ENCODE results near the gene GTF3C5.

The GTF3C5 gene

DNA sequence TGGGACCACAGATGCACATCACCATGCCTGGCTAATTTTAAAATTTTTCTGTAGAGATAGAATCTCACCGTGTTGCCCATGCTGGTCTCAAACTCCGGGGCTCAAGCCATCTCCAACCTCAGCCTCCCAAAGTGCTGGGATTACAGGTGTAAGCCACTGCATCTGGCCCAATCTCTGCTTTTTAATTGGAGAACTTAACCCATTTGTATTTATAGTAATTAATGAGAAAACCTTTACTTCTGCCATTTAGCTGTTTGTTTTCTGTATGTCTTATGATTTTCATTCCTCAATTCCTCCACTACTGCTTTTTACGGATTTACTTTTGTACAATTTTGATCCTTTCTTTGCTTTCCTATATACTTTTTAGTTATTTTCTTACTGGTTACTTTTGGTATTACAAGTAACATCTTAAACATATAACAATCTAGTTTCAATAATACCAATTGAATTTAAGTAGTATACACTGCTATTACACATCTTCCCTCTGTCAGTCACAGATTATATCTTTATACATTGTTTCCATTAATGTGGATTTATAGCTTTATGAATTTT lies 64.1 kb downstream of the GTF3C5 start:
- DNase-seq: no peak

DNA sequence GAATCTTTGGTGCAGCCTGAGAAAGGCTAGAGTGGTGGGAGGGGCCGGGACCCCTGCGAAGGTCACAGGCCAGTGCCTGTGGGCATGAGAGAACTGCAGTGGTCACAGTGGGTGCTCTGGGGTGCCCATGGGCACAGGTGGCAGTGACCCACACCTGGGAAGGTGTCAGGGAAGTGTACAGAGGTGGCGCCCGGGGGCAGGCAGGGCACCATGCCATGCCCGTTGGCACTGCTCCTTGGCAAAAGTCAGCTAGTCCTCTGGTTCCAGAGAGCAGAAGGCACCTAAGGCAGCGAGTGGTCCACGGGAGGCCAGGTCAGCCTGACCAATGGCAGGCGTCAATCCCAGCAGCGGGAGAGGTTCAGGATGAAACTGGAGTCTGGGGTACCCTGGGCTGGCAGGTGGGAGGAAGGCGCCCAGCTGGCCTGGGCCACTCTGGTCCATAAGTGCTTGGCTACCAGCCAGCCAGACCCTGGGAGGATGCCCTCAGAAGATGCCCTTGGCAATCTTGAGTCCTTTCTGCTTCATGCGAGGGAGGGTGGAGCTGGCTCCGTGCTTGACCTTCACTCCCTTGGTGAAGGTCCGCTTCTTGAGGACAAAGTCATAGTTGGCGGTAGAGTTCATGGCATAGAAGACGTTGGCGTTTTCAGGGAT lies 67.4 kb downstream of the GTF3C5 start:
- DNase-seq: no peak

DNA sequence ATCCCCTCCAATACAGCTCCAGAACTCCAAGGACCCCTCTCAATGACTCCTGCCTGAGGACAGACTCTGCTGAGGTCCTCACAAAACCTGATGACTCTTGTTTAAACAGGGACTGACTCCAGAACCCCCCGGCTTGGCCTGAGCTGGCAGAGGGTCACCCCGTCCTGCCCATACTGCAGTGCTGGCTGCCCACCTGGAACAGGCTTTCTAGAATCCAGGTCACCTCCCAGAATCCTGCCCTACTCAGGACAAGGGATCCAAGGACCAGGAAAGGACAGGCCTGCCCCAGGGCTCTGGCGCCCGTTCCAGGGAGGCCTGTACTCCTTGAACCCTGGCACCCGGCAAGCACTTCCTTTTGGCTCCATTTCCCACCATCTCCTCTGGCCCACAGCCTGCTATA lies 68.1 kb downstream of the GTF3C5 start:
- no peak for DNase-seq

DNA sequence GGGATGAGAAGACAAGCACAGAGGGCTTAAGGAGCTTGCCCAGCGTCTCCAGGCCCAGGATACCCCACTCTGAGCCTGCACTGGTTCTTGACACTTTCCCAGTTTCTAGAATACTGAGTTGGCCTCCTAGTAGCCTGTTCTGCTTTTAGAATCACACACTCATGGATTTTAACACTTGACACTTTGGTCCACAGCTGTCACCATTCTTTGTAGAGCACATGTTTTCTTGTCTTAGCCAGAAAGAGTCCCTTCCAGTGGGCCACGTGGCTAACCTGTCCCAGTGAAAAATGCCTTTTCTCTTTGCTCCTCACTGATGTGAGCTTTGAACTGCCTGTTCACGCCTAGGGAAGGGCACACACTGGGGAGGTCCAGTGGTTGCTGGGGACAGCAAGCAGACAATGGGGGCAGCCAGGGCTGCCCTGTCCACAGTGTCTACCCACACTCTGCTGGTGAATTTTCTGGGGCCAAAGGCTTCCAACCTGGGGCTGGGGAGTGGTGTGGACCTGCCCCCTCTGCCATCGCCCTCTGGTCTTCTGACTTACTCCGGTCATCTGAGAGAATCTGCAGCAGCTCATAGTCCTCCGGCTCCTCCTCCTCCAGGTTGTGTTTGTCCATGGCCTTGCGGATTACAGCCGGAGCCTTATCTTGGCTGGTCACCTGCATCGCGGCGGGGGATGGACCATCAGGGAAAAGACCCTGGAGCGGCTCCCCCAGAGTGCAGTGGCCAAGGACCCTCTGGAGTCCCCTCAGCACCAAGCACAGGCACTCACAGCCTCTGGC lies 69.1 kb downstream of the GTF3C5 start:
- no peak for DNase-seq

DNA sequence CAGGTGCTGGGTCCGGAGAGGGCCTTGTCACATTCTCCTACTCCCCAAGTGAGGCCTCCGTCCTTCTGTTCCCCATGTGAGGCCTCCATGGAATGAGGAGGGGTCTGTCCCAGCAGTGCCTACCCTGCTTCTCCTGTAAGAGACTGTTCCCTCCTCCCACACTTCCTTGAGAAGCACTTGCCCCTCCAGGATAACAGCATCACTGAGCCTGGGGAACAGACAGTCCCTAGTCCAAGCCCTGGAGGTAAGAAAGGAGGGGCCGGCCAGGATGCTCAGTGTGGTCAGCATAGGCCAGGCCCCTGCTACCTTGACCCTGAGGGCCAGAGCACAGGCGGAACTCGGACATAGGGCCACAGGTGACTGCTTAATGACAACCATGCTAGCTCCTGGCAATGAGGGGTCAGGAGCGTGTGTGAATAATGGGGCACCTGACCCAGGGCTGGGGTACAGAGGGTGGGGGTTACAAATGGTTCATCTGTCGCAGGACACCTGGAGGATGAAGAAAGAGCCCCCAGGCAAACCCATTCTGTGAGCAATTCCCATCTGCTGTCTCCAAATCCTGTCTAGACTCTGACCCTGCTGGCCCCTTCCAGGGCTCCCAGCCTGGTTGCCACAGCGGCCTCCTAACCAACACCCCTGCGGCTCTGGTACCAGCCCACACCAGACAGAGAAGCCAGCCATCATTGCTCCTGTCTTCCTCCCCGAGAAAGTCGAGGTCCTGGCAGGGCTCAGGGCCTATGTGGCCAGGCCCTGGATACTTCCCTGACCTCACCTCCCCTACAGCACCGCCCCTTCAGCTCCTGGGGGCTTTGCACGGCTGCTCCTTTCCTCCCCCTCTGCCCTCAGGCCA lies 69.9 kb downstream of the GTF3C5 start:
- no peak for DNase-seq

DNA sequence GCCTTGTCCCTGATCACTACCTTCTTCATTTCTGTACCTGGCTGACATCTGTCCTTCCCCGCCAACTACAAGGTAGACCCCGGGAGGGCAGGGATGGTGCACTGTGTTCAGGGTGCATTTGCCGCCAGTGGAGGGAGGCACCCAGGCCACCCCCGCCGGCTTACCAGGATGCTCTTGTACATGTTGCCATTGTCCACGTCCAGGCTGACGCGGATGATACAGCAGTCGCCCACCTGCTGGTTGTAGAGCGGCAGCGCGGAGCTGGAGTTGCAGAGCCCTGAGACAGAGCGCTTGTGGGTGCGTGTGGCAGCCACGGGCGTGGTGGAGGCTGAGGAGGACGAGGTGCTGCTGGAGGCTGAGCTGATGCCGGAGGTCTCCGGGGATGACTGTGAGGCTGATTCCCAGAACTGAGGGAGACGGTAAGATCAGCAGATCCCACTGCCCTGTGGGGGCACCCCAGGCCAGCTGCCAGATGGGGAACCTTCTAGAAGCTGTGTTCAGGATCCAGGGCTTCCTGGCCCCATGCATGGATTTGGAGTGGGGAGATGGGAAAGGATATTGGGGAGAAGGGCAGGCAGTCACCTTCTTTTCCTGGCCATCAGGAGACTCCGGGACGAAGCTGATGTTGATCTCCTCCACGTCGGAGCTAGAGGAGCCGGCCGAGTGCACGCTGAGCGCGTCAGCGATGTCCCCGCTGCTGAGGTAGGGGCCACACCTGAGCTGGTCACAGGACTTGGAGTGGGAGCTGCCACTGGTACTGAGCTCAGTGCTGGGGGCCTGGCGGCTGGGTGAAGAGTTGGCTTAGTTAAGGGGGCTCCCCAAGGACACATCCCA lies 70.8 kb downstream of the GTF3C5 start:
- no peak for DNase-seq

DNA sequence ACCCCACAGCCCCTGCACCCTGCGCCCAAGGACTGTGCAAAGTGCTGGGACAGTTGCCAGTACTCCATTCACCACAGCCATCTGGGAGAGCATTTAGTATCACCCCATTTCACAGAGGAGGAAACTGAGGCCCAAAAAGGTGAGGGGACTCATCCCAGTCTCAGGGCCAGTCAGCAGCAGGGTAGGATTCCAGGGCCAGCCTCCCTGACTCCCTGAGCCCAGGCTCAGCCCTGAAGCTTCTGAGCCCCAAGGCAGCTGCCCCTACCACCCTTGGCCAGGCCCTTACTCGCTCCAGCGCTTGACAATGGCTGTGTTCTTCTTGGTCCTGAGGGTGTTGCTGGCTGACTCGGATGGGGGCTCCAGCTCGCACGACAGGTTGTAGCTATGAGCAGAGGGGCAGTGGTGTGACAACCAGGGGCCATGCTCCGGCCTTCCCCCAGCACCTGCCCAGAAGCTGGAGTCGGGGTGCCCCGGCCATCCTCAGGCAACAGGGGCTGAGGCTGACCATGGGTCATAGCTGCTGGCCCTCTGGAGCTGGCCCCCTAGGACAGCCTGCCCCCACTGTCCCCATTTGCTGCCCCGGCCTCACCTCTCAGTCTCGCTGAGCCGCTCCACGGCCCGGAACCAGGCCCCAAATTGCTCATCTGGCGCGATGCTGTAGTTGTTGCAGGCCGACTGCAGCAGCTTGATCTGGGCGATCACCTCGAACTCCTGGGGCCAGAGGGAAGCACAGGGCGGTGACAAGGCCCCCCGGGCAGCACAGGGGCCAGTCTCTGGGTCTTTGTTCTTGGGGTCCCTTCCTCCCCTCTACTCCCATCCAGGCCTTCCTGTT lies 71.6 kb downstream of the GTF3C5 start:
- no peak for DNase-seq

DNA sequence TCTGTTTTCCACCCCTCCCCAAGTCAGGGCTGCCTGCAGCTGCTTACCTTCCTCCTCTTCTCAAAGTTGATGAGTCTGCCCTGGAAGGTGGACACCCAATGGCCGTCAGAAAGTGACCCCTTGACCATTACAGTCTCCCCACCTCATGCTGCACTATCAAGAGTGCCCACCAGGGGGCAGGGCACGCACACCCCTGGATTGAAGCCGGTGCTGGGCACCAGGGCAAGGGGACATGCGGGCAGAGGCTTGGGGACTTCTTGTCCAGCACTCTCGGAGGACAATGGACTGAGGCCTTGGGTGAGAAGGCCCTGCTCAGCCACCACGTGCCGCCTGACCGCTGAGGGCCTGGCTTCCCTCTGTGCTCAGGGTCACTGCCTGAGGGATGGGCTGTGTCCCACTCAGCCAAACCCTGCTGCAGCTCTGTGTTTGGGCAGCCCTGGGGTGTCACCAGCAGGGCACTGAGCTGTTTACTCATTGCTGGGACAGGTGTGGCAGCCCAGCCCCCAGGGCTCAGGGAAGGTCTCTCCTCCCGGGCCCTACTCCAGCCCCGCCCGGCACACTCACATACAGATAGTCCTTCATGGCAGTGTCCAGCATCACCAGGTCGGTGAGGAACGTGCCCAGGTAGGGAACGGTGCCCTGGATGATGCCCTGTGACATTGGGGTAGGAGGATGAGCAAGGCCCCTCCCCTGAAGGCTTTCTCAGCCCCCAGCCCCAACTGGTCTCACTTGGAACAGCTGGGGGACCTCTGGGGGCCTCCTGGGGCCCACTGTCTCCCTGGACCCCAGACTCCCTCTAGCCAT lies 72.6 kb downstream of the GTF3C5 start:
- no peak for DNase-seq

DNA sequence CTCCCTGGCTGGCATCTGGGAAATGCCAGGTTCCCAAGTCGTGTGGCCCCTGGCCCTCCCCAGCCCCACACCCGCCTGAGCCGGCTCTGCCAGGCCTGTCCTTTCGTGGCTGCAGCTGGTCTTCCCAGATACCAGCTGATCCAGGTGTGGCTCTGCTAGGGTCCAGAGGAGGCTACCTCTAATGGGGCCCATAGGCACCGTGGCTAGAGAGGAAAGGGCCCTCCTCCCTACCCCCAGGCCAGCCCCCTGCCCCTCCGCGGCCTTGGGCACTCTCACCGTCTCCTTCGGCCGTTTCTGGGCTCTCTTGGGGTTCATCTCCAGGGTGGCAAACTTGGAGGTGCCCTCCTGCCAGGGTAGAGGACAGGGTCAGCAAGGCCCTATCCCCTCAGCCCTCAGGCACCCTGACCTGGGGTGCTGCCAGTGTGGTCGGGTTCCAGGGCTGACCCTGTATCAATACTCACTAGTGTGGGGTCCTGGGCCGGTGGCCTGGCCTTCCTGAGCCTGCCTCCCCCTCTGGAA lies 73.2 kb downstream of the GTF3C5 start:
- no peak for DNase-seq

DNA sequence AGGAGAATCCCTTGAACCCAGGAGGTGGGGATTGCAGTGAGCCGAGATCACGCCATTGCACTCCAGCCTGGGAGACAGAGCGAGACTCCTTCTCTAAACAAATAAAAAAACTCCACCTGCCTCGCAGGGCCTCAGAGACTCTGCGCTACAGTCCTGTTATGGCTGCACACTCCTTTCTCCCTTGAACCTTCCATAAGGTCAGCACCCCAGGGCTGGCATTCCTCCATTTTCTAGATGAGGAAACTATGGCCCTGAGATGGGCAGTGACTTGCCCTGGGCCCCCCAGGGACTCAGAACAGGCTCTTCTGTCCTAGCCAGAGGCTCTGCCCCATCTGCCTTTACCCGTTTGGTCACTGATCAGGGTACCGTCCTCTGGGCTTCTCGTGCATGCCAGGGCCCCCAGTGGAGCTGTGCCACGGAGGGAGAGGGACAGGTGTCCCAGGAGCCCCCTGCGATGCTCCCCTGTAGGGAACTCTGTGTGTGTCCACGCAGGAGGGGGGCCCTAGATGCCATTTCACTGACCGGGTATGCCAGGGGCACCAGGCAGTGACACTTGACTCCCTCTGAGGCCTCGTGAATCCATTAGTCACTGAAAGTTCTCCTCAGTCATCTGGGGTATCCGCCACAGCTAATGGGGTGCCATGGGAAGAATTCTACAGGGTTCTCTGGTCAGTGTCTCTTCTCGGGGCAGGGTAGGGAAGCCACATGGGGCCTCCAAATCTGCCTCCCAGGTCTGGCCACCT lies 74.1 kb downstream of the GTF3C5 start:
- DNase-seq: no peak

DNA sequence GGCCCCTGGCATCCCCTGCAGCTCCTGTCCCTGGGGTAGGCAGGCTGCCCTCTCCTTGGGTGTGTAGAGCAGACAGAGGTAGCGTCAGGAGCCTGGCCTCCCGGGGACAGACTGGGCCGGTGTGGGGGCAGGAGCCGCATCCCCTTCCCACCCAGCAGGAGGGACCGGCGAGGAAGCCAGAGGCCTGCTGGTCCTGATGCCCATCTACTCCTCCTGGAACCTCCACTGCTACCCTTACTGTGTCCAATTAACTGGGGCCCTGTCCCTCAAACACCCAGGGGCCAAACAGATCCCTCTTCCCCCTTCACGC lies 74.6 kb downstream of the GTF3C5 start:
- DNase-seq: no peak

DNA sequence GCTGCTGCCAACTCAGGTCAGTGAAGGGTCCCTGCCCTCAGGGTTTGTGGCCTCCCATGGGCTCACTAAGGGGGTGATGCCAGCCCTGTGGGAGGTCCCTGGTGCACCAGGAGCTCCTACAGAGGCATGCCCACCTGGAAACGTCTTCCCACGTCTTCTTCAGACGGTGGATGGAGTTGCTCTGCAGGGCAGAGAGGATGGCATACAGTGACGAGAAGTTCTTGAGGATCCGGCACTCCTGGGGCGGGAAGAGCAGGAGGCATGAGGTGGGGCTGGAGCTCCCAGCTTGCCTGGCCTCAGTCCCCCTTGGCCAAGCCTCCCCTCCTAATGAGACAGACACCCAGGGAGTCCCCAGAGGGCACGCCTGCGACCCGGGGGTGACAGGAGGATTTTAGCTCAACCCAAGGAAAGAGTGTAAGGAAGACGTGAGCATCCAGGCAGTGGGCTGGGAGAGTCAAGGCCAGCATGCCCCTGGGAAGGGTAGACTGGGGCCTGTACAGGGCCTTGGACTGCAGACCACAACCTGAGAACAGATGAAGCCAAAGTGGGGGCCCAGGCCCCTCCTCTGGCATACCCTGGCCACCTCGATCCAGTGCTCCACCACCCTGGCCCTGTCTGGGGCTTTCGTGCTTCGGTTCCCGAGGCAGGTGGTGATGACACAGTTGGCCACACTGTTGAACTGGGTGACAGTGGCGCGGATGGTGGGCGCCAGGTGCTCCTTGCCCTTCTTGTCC lies 75.9 kb downstream of the GTF3C5 start:
- no peak for DNase-seq

DNA sequence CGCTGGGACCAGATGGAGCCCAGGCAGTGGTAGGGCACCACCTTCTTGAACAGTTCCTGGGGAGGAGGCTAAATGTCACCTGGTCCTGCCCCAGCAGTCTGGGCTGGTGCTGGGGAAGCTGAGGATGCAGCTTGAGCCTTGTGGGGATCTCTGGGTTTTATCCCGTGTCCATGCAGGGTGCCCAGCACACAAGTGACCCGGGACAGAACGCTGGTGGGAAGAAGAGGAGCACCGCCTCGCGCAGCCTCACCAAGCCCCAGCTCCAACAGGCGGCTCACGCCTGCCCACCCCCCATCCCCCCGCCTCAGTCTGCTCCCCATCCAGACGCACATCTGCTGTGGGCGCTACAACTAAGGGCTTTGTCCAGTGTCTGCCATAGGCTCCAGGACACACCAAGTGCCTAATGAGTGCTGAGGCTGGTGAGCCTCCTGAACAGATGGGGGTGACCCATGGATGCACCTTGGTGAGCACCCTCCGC lies 76.5 kb downstream of the GTF3C5 start:
- no peak for DNase-seq

Data from T1000 (cell line).